Tongue (tissue), 2 donors: ENCODE measurements around the gene LCE3D. TPM values are rescaled to one million over a fixed set of nuclear protein-coding genes. Genes with fewer than 3 reads are reported as not detected.
A peak's percentile ranks its signal among the peaks of the same experiment; 100 is the strongest.
"Not testable (repeated sequence)": the region's sequence is repeated elsewhere in the genome, so short reads cannot be mapped to it uniquely, and the experiment has no call there.

Experiments
- DNase-seq: peaks from one replicate; pipeline ENCODE4 v3.0.0-alpha.2; 2015
- total RNA-seq: library from RNA; depleted of rRNA; stranded (reverse); fragments of >200 nt; gene quantifications from one replicate; pipeline ENCODE4 v1.2.3, GENCODE V29; 2014

LCE3D gene, protein sequence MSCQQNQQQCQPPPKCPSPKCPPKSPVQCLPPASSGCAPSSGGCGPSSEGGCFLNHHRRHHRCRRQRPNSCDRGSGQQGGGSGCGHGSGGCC
- total RNA-seq: not detected

- DNase-seq: no peak
Observed at GRCh38 chr1:152580433-152580832, at the start of gene LCE3D. TSS of gene LCE3D (minus strand) at chr1:152580516. CDS start at chr1:152579936, 580 bp downstream.

GRCh38 chr1:152626744-152627143, 46.4 kb upstream of the LCE3D start:
- no peak for DNase-seq

GRCh38 chr1:152623203-152623844, 43.0 kb upstream of the LCE3D start:
- DNase-seq: peak; percentile 16

GRCh38 chr1:152622803-152623202, 42.5 kb upstream of the LCE3D start, which contains the start of gene LCE3A:
TSS of gene LCE3A (minus strand) at chr1:152623103. CDS start at chr1:152623103, 0 bp downstream.
- peak; percentile 77 for DNase-seq

- no peak for DNase-seq
Observed at GRCh38 chr1:152621993-152622392, 41.7 kb upstream of the LCE3D start.

DNA sequence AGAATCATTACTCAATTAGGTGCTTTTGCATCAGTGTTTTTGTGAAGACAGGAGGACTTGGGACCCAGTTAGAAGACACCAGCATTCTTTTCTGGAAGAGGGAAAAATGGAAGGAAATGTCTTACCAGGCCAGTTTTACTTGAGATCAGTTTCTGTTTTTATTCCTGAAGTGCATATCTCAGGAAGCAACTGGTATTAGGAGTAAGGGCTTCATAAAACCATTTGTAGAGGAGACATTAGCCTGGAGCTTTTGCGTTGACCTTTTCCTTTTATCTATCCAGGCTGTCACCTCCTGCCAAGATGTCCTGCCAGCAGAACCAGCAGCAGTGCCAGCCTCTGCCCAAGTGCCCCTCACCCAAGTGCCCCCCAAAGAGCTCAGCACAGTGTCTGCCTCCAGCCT, 33.2 kb upstream of the LCE3D start, which contains the start of gene LCE3B:
Gene LCE3B (plus strand): TSS at position 301 of the 400 bp plus-strand sequence. CDS start 0 bp downstream, at position 301.
- DNase-seq: no peak

DNA sequence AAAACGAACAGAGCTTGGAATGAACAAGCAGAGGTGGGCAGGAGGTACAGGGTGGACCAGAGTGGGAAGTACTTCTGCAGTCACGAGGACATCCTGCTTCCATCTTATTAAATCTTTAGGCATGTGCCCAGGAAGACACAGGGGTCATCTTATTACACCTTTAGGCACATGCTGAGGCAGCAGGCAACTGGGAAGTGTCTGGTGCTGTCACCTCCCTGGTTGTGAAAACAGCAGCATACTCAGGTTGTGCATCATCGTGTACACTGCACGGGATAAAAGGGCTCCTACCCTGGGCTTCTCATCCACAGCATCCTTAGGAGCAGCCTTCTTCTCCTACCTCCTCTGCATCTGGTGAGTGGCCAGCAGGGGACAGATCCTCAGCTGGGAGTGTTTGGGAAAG, 19.6 kb upstream of the LCE3D start, which contains the start of gene LCE3C:
Gene LCE3C (plus strand): TSS at position 301 of the 400 bp plus-strand sequence. CDS start 498 bp downstream, outside the sequence.
- DNase-seq: no peak

DNA sequence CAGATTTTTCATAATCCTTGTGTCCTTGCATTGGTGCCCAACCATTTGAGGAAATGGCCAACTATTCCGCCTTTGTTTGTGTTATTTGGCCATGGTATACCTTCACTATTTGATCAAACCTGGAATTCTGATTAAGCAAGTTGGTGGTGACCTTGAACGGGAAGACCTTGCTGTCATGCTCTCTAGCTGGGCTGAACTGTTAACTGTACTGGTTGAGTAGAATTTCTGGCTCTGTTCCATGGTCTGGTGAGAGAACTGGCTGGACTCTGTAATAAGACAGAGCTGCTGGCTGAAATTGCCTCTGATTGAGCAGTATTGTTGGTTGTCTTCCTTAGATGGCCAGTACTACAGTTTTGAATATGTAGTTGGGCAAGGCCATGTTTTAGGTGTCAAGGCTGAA, 16.7 kb upstream of the LCE3D start:
- no peak for DNase-seq

DNA sequence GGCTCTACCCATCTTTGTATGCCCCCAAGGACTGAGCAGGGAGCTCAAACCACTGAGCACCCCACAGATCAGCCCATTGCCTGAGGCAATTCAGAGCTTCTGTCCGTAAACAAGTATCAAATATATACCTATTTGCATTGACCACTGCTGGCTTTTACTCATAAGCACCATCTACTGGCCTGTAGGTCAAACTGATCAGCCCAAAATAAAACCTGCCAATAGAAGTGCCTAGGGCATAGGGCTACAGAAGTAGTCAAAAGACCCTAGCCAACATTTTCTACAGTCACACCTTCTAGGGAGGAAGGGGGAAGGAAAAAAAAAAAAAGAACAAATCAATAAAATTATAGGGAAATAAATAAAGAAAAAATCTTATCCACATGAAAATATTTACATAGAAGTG, 5.3 kb upstream of the LCE3D start:
- no peak for DNase-seq

GRCh38 chr1:152582647-152583046, 2.3 kb upstream of the LCE3D start:
- DNase-seq: no peak

- not testable (repeated sequence) for DNase-seq
Observed at GRCh38 chr1:152579526-152579925, 790 bp downstream of the LCE3D start.

DNA sequence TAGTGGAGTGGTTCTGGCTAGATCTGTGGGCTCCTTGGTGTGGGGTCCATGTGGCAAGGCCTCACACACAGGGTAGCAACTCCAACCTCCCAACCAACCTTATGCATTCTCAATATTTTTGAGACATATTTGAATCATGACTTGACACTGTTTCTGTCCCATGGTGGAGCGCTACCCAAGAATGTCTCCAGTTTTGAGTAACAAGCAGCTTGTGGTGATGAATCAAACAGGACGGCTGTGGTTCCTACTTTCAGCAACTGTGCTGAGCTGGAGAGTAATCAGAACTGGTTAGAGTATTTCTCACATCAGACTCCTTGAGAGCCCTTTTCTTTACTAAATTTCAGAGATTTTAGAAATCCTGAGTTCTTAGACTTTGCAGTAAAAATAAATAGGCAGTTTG, 3.1 kb downstream of the LCE3D start:
- DNase-seq: no peak

GRCh38 chr1:152566681-152567080, 13.6 kb downstream of the LCE3D start, which contains the start of gene LCE3E:
TSS of gene LCE3E (minus strand) at chr1:152566780. CDS start at chr1:152566208, 572 bp downstream.
- no peak for DNase-seq

GRCh38 chr1:152565535-152566215, 14.6 kb downstream of the LCE3D start:
- no peak for DNase-seq

GRCh38 chr1:152565115-152565514, 15.2 kb downstream of the LCE3D start:
- DNase-seq: no peak

DNA sequence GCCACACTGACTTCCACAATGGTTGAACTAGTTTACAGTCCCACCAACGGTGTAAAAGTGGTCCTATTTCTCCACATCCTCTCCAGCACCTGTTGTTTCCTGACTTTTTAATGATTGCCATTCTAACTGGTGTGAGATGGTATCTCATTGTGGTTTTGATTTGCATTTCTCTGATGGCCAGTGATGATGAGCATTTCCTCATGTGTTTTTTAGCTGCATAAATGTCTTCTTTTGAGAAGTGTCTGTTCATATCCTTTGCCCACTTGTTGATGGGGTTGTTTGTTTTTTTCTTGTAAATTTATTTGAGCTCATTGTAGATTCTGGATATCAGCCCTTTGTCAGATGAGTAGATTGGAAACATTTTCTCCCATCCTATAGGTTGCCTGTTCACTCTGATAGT, 32.0 kb downstream of the LCE3D start:
- DNase-seq: not testable (repeated sequence)

- no peak for DNase-seq
Observed at GRCh38 chr1:152546704-152547103, 33.6 kb downstream of the LCE3D start.

- DNase-seq: no peak
Observed at GRCh38 chr1:152543820-152544219, 36.5 kb downstream of the LCE3D start.

- no peak for DNase-seq
Observed at GRCh38 chr1:152539901-152540300, 40.4 kb downstream of the LCE3D start.

DNA sequence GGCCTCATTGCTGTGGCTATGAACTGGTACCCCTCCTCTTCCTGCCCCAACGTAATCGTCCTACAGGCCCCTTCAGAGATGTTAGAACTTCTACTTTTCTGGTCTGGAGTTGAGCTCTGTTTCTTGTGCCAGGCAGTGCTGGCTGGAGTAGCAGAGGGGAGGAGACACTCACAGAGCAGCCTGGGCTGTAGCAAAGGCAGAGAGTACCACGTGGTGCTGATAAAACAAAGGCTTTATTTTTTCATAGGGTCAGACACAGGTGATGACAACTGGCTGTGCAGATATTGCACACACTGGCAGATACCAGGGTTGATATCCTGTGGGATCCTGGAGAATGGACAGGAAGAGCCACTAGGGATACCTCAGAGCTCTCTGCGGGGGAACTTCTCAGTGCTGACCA, 42.8 kb downstream of the LCE3D start:
- no peak for DNase-seq

- no peak for DNase-seq
Observed at GRCh38 chr1:152535774-152536173, 44.5 kb downstream of the LCE3D start.

- DNase-seq: peak; percentile 33
Observed at GRCh38 chr1:152533327-152533938, 46.9 kb downstream of the LCE3D start.
